Right lobe of liver (tissue), 6 donors: Measurements from ENCODE around the gene PFKL. TPM values are rescaled to one million over a fixed set of nuclear protein-coding genes. Genes with fewer than 3 reads are reported as not detected.
A peak's percentile ranks its signal among the peaks of the same experiment; 100 is the strongest.

ENCODE experiments used
- ATAC-seq, 4 donors: fragments of 200-7000 bp; cut with Tn5 transposase; one replicate each; pipeline ENCODE4 v1.9.1; 2020; ENCODE audit warnings: mild to moderate bottlenecking in 4 of 4, moderate library complexity in 4 of 4
- DNase-seq, 3 donors: peaks; one replicate each; pipeline ENCODE4 v3.0.0-alpha.2; 2020
- H3K27ac ChIP-seq, 3 donors: fragments of 200-600 bp; one replicate each; pipeline ENCODE4 v1.8.0; 2022
- H3K27me3 ChIP-seq, 2 donors: fragments of 200-600 bp; one replicate each; pipeline ENCODE4 v1.8.0; 2022
- H3K36me3 ChIP-seq, 4 donors: fragments of 200-600 bp; sonication (generic) in 1 of 4; one replicate each; pipeline versions ENCODE4 v1.5.1 to v1.8.0; 2017 to 2022; ENCODE audit warnings: control low read depth in 1 of 4
- H3K4me1 ChIP-seq, 4 donors: fragments of 200-600 bp; sonication (generic) in 1 of 4; one replicate each; pipeline versions ENCODE4 v1.5.1 to v1.8.0; 2017 to 2022; ENCODE audit warnings: control low read depth in 1 of 4
- H3K4me3 ChIP-seq, 3 donors: fragments of 200-600 bp; one replicate each; pipeline ENCODE4 v1.8.0; 2022
- H3K9me3 ChIP-seq, 4 donors: fragments of 200-600 bp; sonication (generic) in 1 of 4; one replicate each; pipeline versions ENCODE4 v1.5.1 to v1.8.0; 2017 to 2022; ENCODE audit warnings: control low read depth in 1 of 4
- CTCF ChIP-seq, 4 donors: fragments of 200-600 bp in 3 of 4; fragments of 450-650 bp in 1 of 4; IDR thresholded peaks; one replicate each; pipeline versions ENCODE4 v1.5.1 to v1.8.0; 2016 to 2022; ENCODE audit warnings: antibody characterized with exemption in 4 of 4, mild to moderate bottlenecking in 2 of 4
- POLR2A ChIP-seq: fragments of 450-650 bp; IDR thresholded peaks from one replicate; pipeline ENCODE4 v1.6.1; 2017; ENCODE audit warnings: antibody characterized with exemption, mild to moderate bottlenecking
- WGBS: methylation state at CpG from one replicate; pipeline ENCODE4 v1.1.6; 2018; ENCODE audit warnings: low coverage, low lambda C conversion rate; ENCODE audit not compliant: insufficient coverage; ENCODE audit errors: missing lambda C conversion rate; 5-methylcytosine and 5-hydroxymethylcytosine counted together
- intact Hi-C, 2 donors: fragments of 100-400 bp; cut with DNase I; formaldehyde crosslinking; loops; one replicate each; pipeline versions ENCODE4 v1.11.2 to v1.14.1; 2022
- total RNA-seq, 6 experiments: library from RNA; depleted of rRNA in 2 of 6; stranded (reverse); fragments of >200 nt in 2 of 6; fragmentation: NEBNext Ultra II Directional in 3 of 6; extraction: Animal tissue kit (Norgen Biotek cat#: 25700) in 3 of 6; gene quantifications; one replicate each; pipeline versions ENCODE4 v1.1.0 to v1.2.4, GENCODE V29; 2016 to 2023
- donor health status: DM: no; HTN: yes; CAD: no.
- donor health status: DM: no; HTN: no; CAD: no.
- donor health status: DM: no; HTN: no; CAD: no.
- donor health status: DM: no; HTN: yes; CAD: no.
- donor health status: DM: no; HTN: yes; CAD: no.

The PFKL gene
- total RNA-seq, 6 experiments from 2014 or later: 68.3 to 97.6 (median 73.7) TPM

- ATAC-seq (no peak), DNase-seq (peak in 1 of 3 donors; percentile 40)
- H3K4me1 ChIP-seq: no peaks in the 10 kb centered on the region
- intact Hi-C loops: no loop called here
- no peak overlapping the region for H3K27ac ChIP-seq
- WGBS: 75% methylated on average over 10 of the region's 22 CpGs
- TF ChIP-seq POLR2A (no peak), CTCF (IDR thresholded peaks at IDR 0.05) (no peak)
- no peaks in the 10 kb centered on the region for H3K36me3 ChIP-seq
- H3K4me3 ChIP-seq: no peak overlapping the region
- no peaks in the 10 kb centered on the region for H3K27me3 ChIP-seq
- no peaks in the 10 kb centered on the region for H3K9me3 ChIP-seq
Measured at GRCh38 chr21:44364151-44365053, 64.5 kb downstream of the PFKL start.

- Histone ChIP-seq H3K27me3 (no peaks in the 10 kb centered on the region), H3K4me3 (no peak overlapping the region), H3K27ac (no peak overlapping the region), H3K9me3 (no peaks in the 10 kb centered on the region), H3K4me1 (peaks cover 0 to 3% (median 0%) of the 10 kb centered on the region in 4 donors), H3K36me3 (no peaks in the 10 kb centered on the region)
- TF ChIP-seq POLR2A (no peak), CTCF (IDR thresholded peaks at IDR 0.05) (no peak)
- DNase-seq (peak in 1 of 3 donors; percentile 37), ATAC-seq (no peak)
- intact Hi-C loops: no loop called here
- no CpG with 5 or more reads among the region's 18 CpGs for WGBS
Measured at GRCh38 chr21:44365251-44365966, 65.6 kb downstream of the PFKL start.

- intact Hi-C loops: no loop called here
- H3K4me1 ChIP-seq: peaks cover 0 to 3% (median 0%) of the 10 kb centered on the region in 4 donors
- H3K27me3 ChIP-seq: no peaks in the 10 kb centered on the region
- H3K36me3 ChIP-seq: no peaks in the 10 kb centered on the region
- peak in 1 of 3 donors; percentile 39 for DNase-seq
- TF ChIP-seq CTCF (IDR thresholded peaks at IDR 0.05) (no peak), POLR2A (no peak)
- H3K4me3 ChIP-seq: no peak overlapping the region
- WGBS: 90% methylated on average over 10 of the region's 22 CpGs
- no peak overlapping the region for H3K27ac ChIP-seq
- no peak for ATAC-seq
- no peaks in the 10 kb centered on the region for H3K9me3 ChIP-seq
Measured at GRCh38 chr21:44365967-44366585, 66.2 kb downstream of the PFKL start.

- H3K9me3 ChIP-seq: no peaks in the 10 kb centered on the region
- H3K27ac ChIP-seq: no peak overlapping the region
- whole genome bisulfite sequencing: 70% methylated on average over 2 of the region's 28 CpGs
- ATAC-seq (no peak), DNase-seq (peak in 1 of 3 donors; percentile 44)
- intact Hi-C loops: no loop called here
- no peak overlapping the region for H3K4me3 ChIP-seq
- no peaks in the 10 kb centered on the region for H3K27me3 ChIP-seq
- no peak for TF ChIP-seq CTCF (IDR thresholded peaks at IDR 0.05)
- no peak for TF ChIP-seq POLR2A
- H3K4me1 ChIP-seq: peaks cover 0 to 3% (median 0%) of the 10 kb centered on the region in 4 donors
- no peaks in the 10 kb centered on the region for H3K36me3 ChIP-seq
Measured at GRCh38 chr21:44366586-44367211, 66.8 kb downstream of the PFKL start.
